Endodermal cell (in vitro differentiated cells): ENCODE measurements around the gene C17orf67. TPM values are rescaled to one million over a fixed set of nuclear protein-coding genes. Genes with fewer than 3 reads are reported as not detected.

Experiments used
- DNase-seq: peaks from one replicate; pipeline ENCODE4 v3.0.0-alpha.2; 2017
- H3K27ac ChIP-seq: 2 replicates; pipeline ENCODE4 v1.5.1; 2013; ENCODE audit warnings: mild to moderate bottlenecking, low read depth, low read length, moderate library complexity
- H3K27me3 ChIP-seq: 2 replicates; pipeline ENCODE4 v1.6.1; 2013; ENCODE audit warnings: mild to moderate bottlenecking, low read length, moderate library complexity; ENCODE audit not compliant: insufficient read depth, control insufficient read depth, poor library complexity, severe bottlenecking
- H3K36me3 ChIP-seq: 2 replicates; pipeline ENCODE4 v1.7.0; 2013; ENCODE audit warnings: mild to moderate bottlenecking, low read length, moderate library complexity; ENCODE audit not compliant: control insufficient read depth, insufficient read depth
- H3K4me1 ChIP-seq: one replicate; pipeline ENCODE4 v1.7.0; 2013; ENCODE audit warnings: low read length; ENCODE audit not compliant: control insufficient read depth, insufficient read depth
- H3K4me3 ChIP-seq: 2 replicates; pipeline ENCODE4 v1.5.1; 2013; ENCODE audit warnings: mild to moderate bottlenecking, low read length, moderate library complexity
- H3K9ac ChIP-seq: 2 replicates; pipeline ENCODE4 v1.6.1; 2013; ENCODE audit warnings: mild to moderate bottlenecking, low read length, moderate library complexity; ENCODE audit not compliant: poor library complexity, severe bottlenecking; ENCODE audit errors: extremely low read depth
- H3K9me3 ChIP-seq: 2 replicates; pipeline ENCODE4 v1.6.1; 2013; ENCODE audit warnings: mild to moderate bottlenecking, low read length, moderate library complexity; ENCODE audit not compliant: control insufficient read depth
- H3K27ac Mint-ChIP-seq: 2 replicates; pipeline ENCODE4 v1.8.0; 2020; ENCODE audit warnings: mixed read lengths
- H3K27me3 Mint-ChIP-seq: 2 replicates; pipeline ENCODE4 v1.8.0; 2021; ENCODE audit warnings: mild to moderate bottlenecking, mixed read lengths; ENCODE audit not compliant: insufficient read depth
- H3K36me3 Mint-ChIP-seq: 2 replicates; pipeline ENCODE4 v1.8.0; 2020; ENCODE audit warnings: low read depth, mixed read lengths
- H3K4me1 Mint-ChIP-seq: 2 replicates; pipeline ENCODE4 v1.8.0; 2020; ENCODE audit warnings: mixed read lengths
- H3K4me3 Mint-ChIP-seq: 2 replicates; pipeline ENCODE4 v1.8.0; 2020; ENCODE audit warnings: mild to moderate bottlenecking, moderate library complexity, mixed read lengths
- H3K9me3 Mint-ChIP-seq: 2 replicates; pipeline ENCODE4 v1.8.0; 2020; ENCODE audit warnings: mild to moderate bottlenecking, mixed read lengths
- WGBS, 2 experiments: methylation state at CpG; one replicate each; pipeline versions ENCODE4 v1.1.5 to v1.1.7; 2013; ENCODE audit warnings: missing lambda C conversion rate in 2 of 2, mixed read lengths in 1 of 2; ENCODE audit not compliant: insufficient coverage in 1 of 2, insufficient read length in 1 of 2; 5-methylcytosine and 5-hydroxymethylcytosine counted together
- total RNA-seq, 2 donors: library from RNA; stranded (reverse); fragmentation: NEBNext Ultra II Directional in 1 of 2; extraction: Animal tissue kit (Norgen Biotek cat#: 25700) in 1 of 2; gene quantifications; 2 replicates in 1 of 2; 3 replicates in 1 of 2; pipeline ENCODE4 v1.2.1, GENCODE V29; 2021
- TF ChIP-seq, protein P1 (sequence below): fragments of 200-600 bp; sonication (generic); conservative IDR thresholded peaks from 2 replicates; pipeline ENCODE4 v1.5.0; 2021; ENCODE audit warnings: antibody characterized with exemption, mild to moderate bottlenecking

C17orf67 gene
- total RNA-seq, 2 donors from 2014 or later: 1.2 to 1.5 TPM

DNA sequence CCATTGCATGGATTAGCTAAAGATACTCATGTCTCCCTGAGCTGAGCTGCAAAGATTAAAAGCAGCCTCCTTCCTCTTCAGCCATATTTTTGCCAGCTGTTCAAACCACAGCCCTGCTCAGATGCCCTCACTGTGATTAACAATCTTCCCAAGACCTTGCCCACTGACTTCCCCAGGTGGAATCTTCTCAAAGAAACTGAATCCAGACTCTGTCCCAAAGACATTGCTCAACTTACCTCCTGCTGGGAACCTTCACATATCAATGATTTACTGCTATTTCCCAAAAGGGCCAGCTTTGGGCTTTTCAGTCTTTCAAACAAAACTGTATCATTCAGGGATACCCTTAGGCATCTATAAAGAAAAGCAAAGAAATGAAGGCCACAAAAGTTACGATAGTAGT is 9.2 kb downstream of the C17orf67 start:
- Histone ChIP-seq H3K27me3 (no peaks in the 10 kb centered on the region), H3K9ac (no peak overlapping the region), H3K4me1 (no peaks in the 10 kb centered on the region), H3K27ac (no peak overlapping the region), H3K4me3 (no peak overlapping the region), H3K9me3 (no peaks in the 10 kb centered on the region), H3K36me3 (no peaks in the 10 kb centered on the region)
- H3K27ac Mint-ChIP-seq: no peak overlapping the region
- no peaks in the 10 kb centered on the region for H3K9me3 Mint-ChIP-seq
- DNase-seq: no peak
- TF ChIP-seq, protein P1, sequence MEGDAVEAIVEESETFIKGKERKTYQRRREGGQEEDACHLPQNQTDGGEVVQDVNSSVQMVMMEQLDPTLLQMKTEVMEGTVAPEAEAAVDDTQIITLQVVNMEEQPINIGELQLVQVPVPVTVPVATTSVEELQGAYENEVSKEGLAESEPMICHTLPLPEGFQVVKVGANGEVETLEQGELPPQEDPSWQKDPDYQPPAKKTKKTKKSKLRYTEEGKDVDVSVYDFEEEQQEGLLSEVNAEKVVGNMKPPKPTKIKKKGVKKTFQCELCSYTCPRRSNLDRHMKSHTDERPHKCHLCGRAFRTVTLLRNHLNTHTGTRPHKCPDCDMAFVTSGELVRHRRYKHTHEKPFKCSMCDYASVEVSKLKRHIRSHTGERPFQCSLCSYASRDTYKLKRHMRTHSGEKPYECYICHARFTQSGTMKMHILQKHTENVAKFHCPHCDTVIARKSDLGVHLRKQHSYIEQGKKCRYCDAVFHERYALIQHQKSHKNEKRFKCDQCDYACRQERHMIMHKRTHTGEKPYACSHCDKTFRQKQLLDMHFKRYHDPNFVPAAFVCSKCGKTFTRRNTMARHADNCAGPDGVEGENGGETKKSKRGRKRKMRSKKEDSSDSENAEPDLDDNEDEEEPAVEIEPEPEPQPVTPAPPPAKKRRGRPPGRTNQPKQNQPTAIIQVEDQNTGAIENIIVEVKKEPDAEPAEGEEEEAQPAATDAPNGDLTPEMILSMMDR: no peak
- no peak overlapping the region for H3K4me3 Mint-ChIP-seq
- no peaks in the 10 kb centered on the region for H3K4me1 Mint-ChIP-seq
- no peaks in the 10 kb centered on the region for H3K27me3 Mint-ChIP-seq
- 100% methylated on average over 1 of the region's 1 CpG; no CpG with 5 or more reads in 1 of the 2 experiments for WGBS, 2 experiments
- H3K36me3 Mint-ChIP-seq: no peaks in the 10 kb centered on the region

DNA sequence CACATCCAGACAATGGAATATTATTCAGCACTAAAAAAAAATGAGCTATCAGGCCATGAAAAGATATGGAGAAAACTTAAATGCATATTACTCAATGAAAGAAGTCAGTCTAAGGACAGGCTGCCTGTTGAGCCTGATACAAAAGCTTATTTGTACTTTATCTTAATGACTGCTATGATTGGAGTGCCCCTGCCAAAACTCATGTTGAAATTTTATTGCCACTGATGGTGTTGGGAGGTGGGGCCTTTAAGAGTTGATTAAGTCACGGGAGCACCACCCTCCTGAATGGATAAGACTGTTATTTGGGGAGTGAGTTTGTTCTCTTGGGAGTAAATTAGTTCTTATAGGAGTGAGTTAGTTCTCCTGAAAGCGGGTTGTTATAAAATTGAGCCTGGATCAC is 9.9 kb downstream of the C17orf67 start:
- no peak overlapping the region for H3K4me3 Mint-ChIP-seq
- Histone ChIP-seq H3K27ac (no peak overlapping the region), H3K36me3 (no peaks in the 10 kb centered on the region), H3K9me3 (no peaks in the 10 kb centered on the region), H3K27me3 (no peaks in the 10 kb centered on the region), H3K4me1 (no peaks in the 10 kb centered on the region), H3K4me3 (no peak overlapping the region), H3K9ac (no peak overlapping the region)
- H3K27ac Mint-ChIP-seq: no peak overlapping the region
- TF ChIP-seq, protein P1: no peak
- 93 to 100% methylated on average over 1 to 2 of the region's 2 CpGs for WGBS, 2 experiments
- no peaks in the 10 kb centered on the region for H3K9me3 Mint-ChIP-seq
- no peak for DNase-seq
- no peaks in the 10 kb centered on the region for H3K36me3 Mint-ChIP-seq
- peaks cover 3% of the 10 kb centered on the region for H3K27me3 Mint-ChIP-seq
- H3K4me1 Mint-ChIP-seq: no peaks in the 10 kb centered on the region

DNA sequence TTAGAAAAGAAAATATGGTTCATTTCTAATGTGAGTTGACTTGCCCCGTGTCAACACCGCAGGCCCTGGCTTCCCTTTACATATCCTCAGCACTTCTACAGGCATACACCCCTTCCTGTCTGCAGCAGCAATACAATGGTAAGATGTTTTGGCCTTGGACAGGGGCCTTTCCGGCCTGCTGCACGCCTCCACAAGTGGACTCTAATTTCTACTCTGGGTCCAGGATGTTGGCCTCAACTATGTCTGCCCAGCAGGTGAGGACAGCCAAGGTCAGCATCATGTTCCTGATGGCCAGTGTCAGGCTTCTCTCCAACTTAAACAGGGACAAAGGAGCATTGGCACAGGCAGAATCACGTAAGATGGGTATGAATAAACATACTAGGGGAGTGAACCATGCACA is 11.0 kb downstream of the C17orf67 start:
- Mint-ChIP-seq H3K4me1 (no peaks in the 10 kb centered on the region), H3K36me3 (no peaks in the 10 kb centered on the region), H3K4me3 (no peak overlapping the region), H3K27me3 (peaks cover 3% of the 10 kb centered on the region), H3K9me3 (no peaks in the 10 kb centered on the region), H3K27ac (no peak overlapping the region)
- Histone ChIP-seq H3K9ac (no peak overlapping the region), H3K4me3 (no peak overlapping the region), H3K36me3 (no peaks in the 10 kb centered on the region), H3K27ac (no peak overlapping the region), H3K9me3 (no peaks in the 10 kb centered on the region), H3K27me3 (no peaks in the 10 kb centered on the region), H3K4me1 (no peaks in the 10 kb centered on the region)
- TF ChIP-seq, protein P1: no peak
- WGBS, 2 experiments: 95 to 100% methylated on average over 1 to 5 of the region's 5 CpGs
- DNase-seq: no peak
